H1 (cell line): ENCODE measurements around the gene MMP7. TPM values are rescaled to one million over a fixed set of nuclear protein-coding genes. Genes with fewer than 3 reads are reported as not detected.

Source experiments
- CTCF ChIA-PET: fragments of 300-600 bp; sonication (Branson Sonifier 250); formaldehyde crosslinking; loops from one replicate; lab custom pipeline; 2021; ENCODE audit not compliant: partially characterized antibody; lab: Charles Lee
- POLR2A ChIA-PET: fragments of 300-600 bp; sonication (Branson Sonifier 250); formaldehyde crosslinking; loops from one replicate; lab custom pipeline; 2021; ENCODE audit warnings: inconsistent platforms; ENCODE audit not compliant: partially characterized antibody; lab: Charles Lee
- DNase-seq, 2 experiments: peaks; one replicate each; pipeline versions ENCODE4 v3.0.0 to v3.0.0-alpha.2; 2010 to 2022; ENCODE audit warnings: low spot score in 2 of 2, low read depth in 1 of 2, mixed read lengths in 1 of 2
- FAIRE-seq: peaks from 2 replicates; lab custom pipeline; 2011; peaks lifted over from hg19 to GRCh38; lab: Jason Lieb, UNC
- H2AFZ ChIP-seq: 2 replicates; pipeline ENCODE4 v1.8.1; 2012; ENCODE audit warnings: low read length, inconsistent platforms
- H2AK5ac ChIP-seq: 2 replicates; pipeline ENCODE4 v1.6.1; 2013; ENCODE audit warnings: low read depth, low read length
- H2BK120ac ChIP-seq: replicated peaks from 2 replicates; pipeline ENCODE3; 2013; ENCODE audit warnings: low read depth, low read length, inconsistent platforms
- H2BK12ac ChIP-seq: 2 replicates; pipeline ENCODE4 v1.6.1; 2013; ENCODE audit warnings: low read depth, low read length
- H2BK15ac ChIP-seq: 2 replicates; pipeline ENCODE4 v1.6.1; 2013; ENCODE audit warnings: low read length
- H2BK20ac ChIP-seq: 2 replicates; pipeline ENCODE4 v1.6.1; 2013; ENCODE audit warnings: low read length
- H2BK5ac ChIP-seq: 2 replicates; pipeline ENCODE4 v1.6.1; 2013; ENCODE audit warnings: low read depth, low read length
- H3K14ac ChIP-seq: 2 replicates; pipeline ENCODE4 v1.6.1; 2013; ENCODE audit warnings: inconsistent platforms; ENCODE audit not compliant: insufficient read length
- H3K18ac ChIP-seq: 2 replicates; pipeline ENCODE4 v1.6.1; 2013; ENCODE audit warnings: low read length; ENCODE audit errors: extremely low read depth
- H3K23ac ChIP-seq: 2 replicates; pipeline ENCODE4 v1.6.1; 2013; ENCODE audit warnings: inconsistent platforms; ENCODE audit not compliant: insufficient read length
- H3K23me2 ChIP-seq: 2 replicates; pipeline ENCODE4 v1.6.1; 2013; ENCODE audit warnings: low read depth, low read length
- H3K27ac ChIP-seq: 2 replicates; pipeline ENCODE4 v1.6.1; 2011; ENCODE audit warnings: low read depth, low read length, inconsistent platforms
- H3K27me3 ChIP-seq, 4 experiments: replicated peaks in 1 of 4; 1 replicate in 1 of 4; 2 replicates in 3 of 4; pipeline versions ENCODE4 v1.6.1 to v1.8.1; 2011 to 2013; ENCODE audit warnings: low read length in 3 of 4, mild to moderate bottlenecking in 3 of 4, inconsistent platforms in 2 of 4, mixed read lengths in 2 of 4, moderate library complexity in 1 of 4; ENCODE audit not compliant: control insufficient read depth in 3 of 4, insufficient read depth in 3 of 4; ENCODE audit errors: extremely low read depth in 1 of 4
- H3K36me3 ChIP-seq, 4 experiments: 2 replicates each; pipeline versions ENCODE4 v1.6.1 to v1.8.1; 2011 to 2013; ENCODE audit warnings: mild to moderate bottlenecking in 4 of 4, low read length in 3 of 4, moderate library complexity in 2 of 4, control low read depth in 1 of 4, inconsistent platforms in 1 of 4; ENCODE audit not compliant: insufficient read depth in 4 of 4, control insufficient read depth in 2 of 4
- H3K4ac ChIP-seq: replicated peaks from 2 replicates; pipeline ENCODE3; 2013; ENCODE audit warnings: low read length, low read depth, mixed read lengths, inconsistent platforms; ENCODE audit not compliant: insufficient read length
- H3K4me1 ChIP-seq, 4 experiments: replicated peaks in 1 of 4; 1 replicate in 1 of 4; 2 replicates in 3 of 4; pipeline versions ENCODE4 v1.6.1 to v1.8.1; 2011 to 2013; ENCODE audit warnings: low read length in 3 of 4, inconsistent platforms in 2 of 4, mixed read lengths in 1 of 4; ENCODE audit not compliant: insufficient read depth in 4 of 4, control insufficient read depth in 3 of 4
- H3K4me2 ChIP-seq, 2 experiments: 2 replicates each; pipeline versions ENCODE4 v1.6.1 to v1.8.1; 2011 to 2013; ENCODE audit warnings: low read depth in 2 of 2, low read length in 2 of 2, control low read depth in 1 of 2, inconsistent platforms in 1 of 2, mild to moderate bottlenecking in 1 of 2; ENCODE audit not compliant: insufficient read depth in 1 of 2
- H3K4me3 ChIP-seq, 4 experiments: fragments of 200-600, 300-600 bp in 1 of 4; sonication (generic), shearing (Covaris generic), sonication (Bioruptor Twin) in 1 of 4; 2 replicates each; pipeline versions ENCODE4 v1.5.1 to v1.8.1; 2011 to 2016; ENCODE audit warnings: low read length in 4 of 4, low read depth in 3 of 4, control low read depth in 2 of 4, inconsistent platforms in 2 of 4, mild to moderate bottlenecking in 2 of 4, mixed read lengths in 1 of 4, moderate library complexity in 1 of 4; ENCODE audit not compliant: insufficient read depth in 2 of 4; ENCODE audit errors: extremely low read depth in 1 of 4
- H3K56ac ChIP-seq: replicated peaks from 2 replicates; pipeline ENCODE3; 2013; ENCODE audit warnings: low read depth, mild to moderate bottlenecking, mixed read lengths, low read length, inconsistent platforms; ENCODE audit not compliant: insufficient read length
- H3K79me1 ChIP-seq: 2 replicates; pipeline ENCODE4 v1.6.1; 2013; ENCODE audit warnings: low read depth, low read length, control low read depth
- H3K79me2 ChIP-seq, 2 experiments: 2 replicates each; pipeline versions ENCODE4 v1.6.1 to v1.8.1; 2012 to 2013; ENCODE audit warnings: low read length in 2 of 2, mild to moderate bottlenecking in 2 of 2, inconsistent platforms in 1 of 2; ENCODE audit not compliant: insufficient read depth in 2 of 2, control insufficient read depth in 1 of 2
- H3K9ac ChIP-seq, 4 experiments: replicated peaks in 1 of 4; 1 replicate in 1 of 4; 2 replicates in 3 of 4; pipeline versions ENCODE4 v1.6.1 to v1.8.1; 2011 to 2013; ENCODE audit warnings: low read depth in 3 of 4, low read length in 3 of 4, control low read depth in 2 of 4, mild to moderate bottlenecking in 2 of 4, moderate library complexity in 2 of 4, inconsistent platforms in 1 of 4; ENCODE audit errors: extremely low read depth in 1 of 4
- H3K9me3 ChIP-seq, 2 experiments: 2 replicates each; pipeline versions ENCODE4 v1.6.1 to v1.8.1; 2012 to 2013; ENCODE audit warnings: mild to moderate bottlenecking in 2 of 2, moderate library complexity in 2 of 2, control low read depth in 1 of 2, inconsistent platforms in 1 of 2, low read depth in 1 of 2, low read length in 1 of 2, mixed read lengths in 1 of 2; ENCODE audit not compliant: insufficient read depth in 2 of 2
- H4K20me1 ChIP-seq, 2 experiments: replicated peaks in 1 of 2; 2 replicates each; pipeline versions ENCODE3 to v1.8.1; 2011 to 2013; ENCODE audit warnings: inconsistent platforms in 2 of 2, low read length in 2 of 2, mild to moderate bottlenecking in 1 of 2; ENCODE audit not compliant: insufficient read depth in 2 of 2, control insufficient read depth in 1 of 2
- H4K5ac ChIP-seq: 2 replicates; pipeline ENCODE4 v1.6.1; 2013; ENCODE audit warnings: low read length, low read depth, mixed read lengths, inconsistent platforms; ENCODE audit not compliant: insufficient read length
- H4K8ac ChIP-seq: 2 replicates; pipeline ENCODE4 v1.8.0; 2013; ENCODE audit warnings: mild to moderate bottlenecking, moderate library complexity, low read length, inconsistent platforms; ENCODE audit not compliant: insufficient read depth; ENCODE audit errors: extremely low read depth
- H4K91ac ChIP-seq: replicated peaks from 2 replicates; pipeline ENCODE3; 2013; ENCODE audit warnings: low read length, mixed read lengths, inconsistent platforms; ENCODE audit not compliant: insufficient read length
- BCL11A ChIP-seq, 2 experiments: IDR thresholded peaks; one replicate each; pipeline ENCODE4 v1.6.1; 2011; ENCODE audit warnings: low read depth in 2 of 2, low read length in 2 of 2, mild to moderate bottlenecking in 2 of 2
- EGR1 ChIP-seq: IDR thresholded peaks from 2 replicates; pipeline ENCODE4 v1.6.1; 2011; ENCODE audit warnings: low read depth, low read length, borderline replicate concordance
- EZH2 ChIP-seq: fragments of 200-600 bp; sonication (generic); IDR thresholded peaks from 2 replicates; pipeline ENCODE4 v1.7.1; 2012; ENCODE audit warnings: low read depth, mild to moderate bottlenecking, moderate library complexity, low read length, inconsistent platforms; ENCODE audit not compliant: severe bottlenecking
- JUN ChIP-seq: IDR thresholded peaks from 2 replicates; pipeline ENCODE4 v1.6.1; 2011; ENCODE audit warnings: low read depth, mild to moderate bottlenecking, improper control_type of control experiment, low read length
- MAX ChIP-seq: IDR thresholded peaks from 2 replicates; pipeline ENCODE4 v1.6.1; 2012; ENCODE audit warnings: inconsistent platforms
- NANOG ChIP-seq: IDR thresholded peaks from 2 replicates; pipeline ENCODE4 v1.6.1; 2011; ENCODE audit warnings: low read length, low read depth, mild to moderate bottlenecking, inconsistent platforms; ENCODE audit not compliant: insufficient read depth, poor library complexity, severe bottlenecking
- SP1 ChIP-seq: IDR thresholded peaks from 2 replicates; pipeline ENCODE4 v1.6.1; 2011; ENCODE audit warnings: low read depth, low read length
- TEAD4 ChIP-seq: IDR thresholded peaks from 2 replicates; pipeline ENCODE4 v1.6.1; 2012; ENCODE audit warnings: low read depth, low read length, inconsistent platforms, mixed read lengths
- YY1 ChIP-seq: IDR thresholded peaks from 2 replicates; pipeline ENCODE4 v1.6.1; 2011; ENCODE audit warnings: low read depth, mild to moderate bottlenecking, low read length
- ZNF274 ChIP-seq: IDR thresholded peaks from 2 replicates; pipeline ENCODE4 v1.7.0; 2012; ENCODE audit warnings: low read length, borderline replicate concordance; ENCODE audit errors: extremely low read depth
- polyA plus RNA-seq, 7 experiments: library from polyadenylated mRNA; depleted of rRNA in 3 of 7; stranded (reverse) in 5 of 7; unstranded in 2 of 7; fragments of >200 nt in 5 of 7; fragments of 200-250 nt in 2 of 7; gene quantifications; 1 replicate in 5 of 7; 2 replicates in 1 of 7; 4 replicates in 1 of 7; pipeline versions ENCODE4 v1.2.1 to v1.2.3, GENCODE V29; 2011 to 2013; ENCODE audit warnings: missing spikeins in 2 of 7, mixed read lengths in 2 of 7
- total RNA-seq: library from RNA; stranded (reverse); fragmentation: NEBNext Ultra II Directional; extraction: Animal tissue kit (Norgen Biotek cat#: 25700); gene quantifications from 2 replicates; pipeline ENCODE4 v1.2.1, GENCODE V29; 2021

MMP7 gene
- total and polyA plus RNA-seq, 2 of the 8 experiments (the other 6 are each of a cell fraction or from before 2014, with no cell fraction given): not detected

DNA sequence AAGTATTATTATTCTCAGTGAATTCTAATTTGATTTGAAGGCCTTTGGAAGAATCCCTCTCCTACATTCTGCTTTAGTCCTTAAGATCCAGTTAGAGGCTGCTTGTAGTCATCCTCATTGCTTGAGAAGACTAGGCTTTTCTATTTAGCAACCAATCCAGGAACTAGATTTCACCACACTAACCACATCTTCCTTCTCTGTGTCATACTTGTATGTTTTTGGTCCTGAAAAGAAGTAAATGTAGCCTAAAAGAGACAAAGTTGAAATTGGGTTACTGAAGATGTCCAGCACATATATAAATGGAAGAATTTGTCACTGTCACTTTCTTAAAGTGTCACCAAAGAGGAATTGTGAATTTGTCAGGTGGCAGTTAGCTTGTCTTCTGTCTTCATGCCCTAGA, 46.6 kb upstream of the MMP7 start:
- H2AFZ ChIP-seq: no peak overlapping the region
- H3K56ac ChIP-seq: no peak overlapping the region
- CTCF ChIA-PET: interaction anchor here (1.1 kb wide), 1 partner anchor 15 kb away, joined by 5 read pairs; no protein-coding TSS in a partner anchor

More for the DNA sequence above, 46.6 kb upstream of the MMP7 start:
- H4K20me1 ChIP-seq: no peaks in the 10 kb centered on the region
- no peak for DNase-seq
- no peak overlapping the region for H3K4ac ChIP-seq
- no peak overlapping the region for H4K5ac ChIP-seq
- H4K91ac ChIP-seq: no peak overlapping the region
- H3K79me1 ChIP-seq: no peaks in the 10 kb centered on the region
- no peaks in the 10 kb centered on the region for H3K79me2 ChIP-seq
- no peak overlapping the region for H4K8ac ChIP-seq
- no peak overlapping the region for H3K4me2 ChIP-seq
- no peak overlapping the region for H3K27ac ChIP-seq
- H2BK5ac ChIP-seq: no peak overlapping the region
- no peak overlapping the region for H3K14ac ChIP-seq
- TF ChIP-seq YY1 (no peak), MAX (no peak), BCL11A (IDR thresholded peaks at IDR 0.05; ENCODE audit: low read depth in 2 of 2, low read length in 2 of 2) (no peak), NANOG (no peak), ZNF274 (no peak), EGR1 (no peak), SP1 (no peak), JUN (no peak), EZH2 (no peak), TEAD4 (no peak)
- TF ChIP-seq, all 59 proteins: peak for 0
- Histone ChIP-seq H2AK5ac (no peak overlapping the region), H3K23me2 (no peaks in the 10 kb centered on the region), H3K23ac (no peak overlapping the region), H3K4me3 (no peak overlapping the region), H3K9me3 (no peaks in the 10 kb centered on the region), H2BK120ac (no peak overlapping the region), H2BK12ac (no peak overlapping the region), H3K9ac (no peak overlapping the region), H2BK20ac (no peak overlapping the region), H3K4me1 (no peaks in the 10 kb centered on the region), H3K18ac (no peak overlapping the region), H2BK15ac (no peak overlapping the region), H3K27me3 (no peaks in the 10 kb centered on the region), H3K36me3 (no peaks in the 10 kb centered on the region)
- FAIRE-seq: no peak
- POLR2A ChIA-PET: no interaction called here
